ENCODE measurements around the gene C1orf185. TPM values are rescaled to one million over a fixed set of nuclear protein-coding genes. Genes with fewer than 3 reads are reported as not detected.

C1orf185 gene
- total and polyA plus RNA-seq, 2 experiments from 2014 or later = not detected

- Histone ChIP-seq H3K4me3 (no peak overlapping the region), H3K79me2 (no peaks in the 10 kb centered on the region), H3K36me3 (replicated peaks; ENCODE audit: insufficient read depth, low read depth) (no peaks in the 10 kb centered on the region), H3K4me1 (ENCODE audit: insufficient read depth) (no peaks in the 10 kb centered on the region), H3K27ac (no peak overlapping the region), H3K4me2 (no peak overlapping the region), H3K9me3 (ENCODE audit: low read depth) (no peaks in the 10 kb centered on the region), H2AFZ (no peak overlapping the region), H4K20me1 (ENCODE audit: insufficient read depth, poor library complexity, severe bottlenecking) (no peaks in the 10 kb centered on the region), H3K9me2 (replicated peaks; ENCODE audit: insufficient read depth) (no peaks in the 10 kb centered on the region), H3K27me3 (no peaks in the 10 kb centered on the region)
- WGBS (ENCODE audit: low lambda C conversion rate, missing lambda C conversion rate) = 17% methylated on average over 3 of the region's 3 CpGs
- peak; percentile 83 for DNase-seq (ENCODE audit: low spot score)
- TF ChIP-seq EZH2 (IDR thresholded peaks at IDR 0.05; ENCODE audit: borderline replicate concordance) (no peak), CTCF (IDR thresholded peaks at IDR 0.05; ENCODE audit: poor library complexity) (peak; percentile 88), EZH2phosphoT487 (IDR thresholded peaks at IDR 0.05; ENCODE audit: low read depth, severe bottlenecking, unreplicated experiment) (no peak)
Observed at GRCh38 chr1:51192213-51192843, 90.3 kb downstream of the C1orf185 start.

- DNase-seq (ENCODE audit: low spot score) = no peak
- Histone ChIP-seq H3K27ac (no peak overlapping the region), H3K9me3 (ENCODE audit: low read depth) (no peaks in the 10 kb centered on the region), H3K9me2 (replicated peaks; ENCODE audit: insufficient read depth) (no peaks in the 10 kb centered on the region), H3K27me3 (no peaks in the 10 kb centered on the region), H3K79me2 (no peaks in the 10 kb centered on the region), H4K20me1 (ENCODE audit: insufficient read depth, poor library complexity, severe bottlenecking) (no peaks in the 10 kb centered on the region), H2AFZ (no peak overlapping the region), H3K4me2 (no peak overlapping the region), H3K4me1 (ENCODE audit: insufficient read depth) (no peaks in the 10 kb centered on the region), H3K36me3 (replicated peaks; ENCODE audit: insufficient read depth, low read depth) (no peaks in the 10 kb centered on the region), H3K4me3 (no peak overlapping the region)
- TF ChIP-seq EZH2phosphoT487 (IDR thresholded peaks at IDR 0.05; ENCODE audit: low read depth, severe bottlenecking, unreplicated experiment) (no peak), CTCF (IDR thresholded peaks at IDR 0.05; ENCODE audit: poor library complexity) (no peak), EZH2 (IDR thresholded peaks at IDR 0.05; ENCODE audit: borderline replicate concordance) (no peak)
Observed at GRCh38 chr1:51193564-51193963, 91.5 kb downstream of the C1orf185 start.

MicroRNAs encoded within 50 kb of the gene (microRNA counts, 767-probe panel; counts per million panel counts)
- not detected for microRNA hsa-miR-4421

Small RNAs within 50 kb of the gene (microRNA-seq; reads per million reads assigned to microRNA genes)
- gene MIR4421 (not detected), gene MIR6500 (not detected)

Small RNAs within 50 kb of the gene (small RNA-seq; reads per million reads assigned to genes)
- gene MIR4421 = not detected
- gene MIR6500 = not detected
- gene RF00019 = not detected

Other genes starting within 250 kb of the C1orf185 start
- gene FAF1, start 142.0 kb upstream of the C1orf185 start, total RNA-seq = 35.5 and 54.0 TPM in 2 replicates
- gene FAF1, start 142.0 kb upstream of the C1orf185 start, polyA plus RNA-seq = 25.7 and 36.2 TPM in 2 replicates
- 2.8 and 4.5 TPM in 2 replicates for gene CDKN2C, start 132.0 kb upstream of the C1orf185 start, total RNA-seq
- gene CDKN2C, start 132.0 kb upstream of the C1orf185 start, polyA plus RNA-seq = 2.2 and 3.2 TPM in 2 replicates
- gene RNF11, start 134.0 kb downstream of the C1orf185 start, total RNA-seq = 99.8 and 102 TPM in 2 replicates
- 42.4 and 55.9 TPM in 2 replicates for gene RNF11, start 134.0 kb downstream of the C1orf185 start, polyA plus RNA-seq
- gene TTC39A, start 228.3 kb downstream of the C1orf185 start, total RNA-seq = 35.1 and 40.0 TPM in 2 replicates
- 18.9 and 20.5 TPM in 2 replicates for gene TTC39A, start 228.3 kb downstream of the C1orf185 start, polyA plus RNA-seq